Pons (tissue), 1 donor: ENCODE data around the gene SFXN5.
"Not testable (repeated sequence)": the region's sequence is repeated elsewhere in the genome, so short reads cannot be mapped to it uniquely, and the experiment has no call there.

Experiments used
- DNase-seq: peaks from one replicate; pipeline ENCODE4 v3.0.0-alpha.2; 2016; ENCODE audit warnings: low spot score

The SFXN5 gene

DNA sequence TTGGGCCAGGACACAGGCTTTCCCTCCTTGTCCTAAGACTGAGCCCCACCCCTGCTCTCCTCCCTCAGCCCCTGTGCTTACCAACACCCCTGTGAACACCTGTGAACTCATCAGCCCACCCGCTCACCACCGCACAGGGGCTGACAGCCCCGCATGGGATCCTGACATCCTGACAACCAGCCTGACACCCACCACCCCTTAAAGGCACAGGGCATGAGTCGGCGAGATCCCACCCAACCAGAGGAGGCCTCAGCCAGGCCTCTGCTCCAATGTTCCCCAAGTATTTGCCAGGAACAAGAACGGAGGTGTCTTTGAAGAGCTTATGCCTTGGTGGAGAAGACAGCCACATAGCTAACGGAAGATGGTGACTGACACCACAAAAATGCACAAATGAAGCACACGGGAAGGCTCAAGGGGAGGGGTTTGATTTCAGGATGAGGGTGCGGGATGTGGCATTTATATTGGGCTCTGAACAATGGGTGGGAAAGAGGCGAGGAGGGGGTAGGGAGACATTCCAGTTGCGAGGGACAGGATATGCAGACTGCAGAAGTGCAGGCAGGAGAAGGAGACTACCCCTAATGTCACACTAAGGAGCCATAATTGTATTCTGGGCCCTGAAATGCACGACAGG, 30.2 kb upstream of the SFXN5 start:
- DNase-seq, result no peak

DNA sequence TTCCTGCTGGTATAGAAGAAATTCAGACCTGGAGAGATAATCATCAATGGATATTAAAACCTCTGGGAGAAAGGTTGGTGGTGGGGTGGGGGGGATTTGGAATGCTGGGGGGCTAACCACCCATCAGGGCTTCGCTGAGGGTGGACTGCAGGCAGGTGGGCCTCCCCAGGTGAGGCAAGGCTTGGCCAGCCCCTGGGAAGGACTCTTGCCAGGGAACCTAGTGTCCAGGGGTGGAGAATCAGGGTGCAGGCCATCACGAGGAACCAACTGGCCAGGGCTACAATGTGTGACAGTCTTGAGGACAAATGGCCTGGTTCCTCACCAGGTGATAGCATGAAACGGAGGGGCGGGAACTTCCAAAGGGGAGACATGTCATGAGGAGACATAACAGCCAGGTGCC, 29.4 kb upstream of the SFXN5 start:
- no peak for DNase-seq

DNA sequence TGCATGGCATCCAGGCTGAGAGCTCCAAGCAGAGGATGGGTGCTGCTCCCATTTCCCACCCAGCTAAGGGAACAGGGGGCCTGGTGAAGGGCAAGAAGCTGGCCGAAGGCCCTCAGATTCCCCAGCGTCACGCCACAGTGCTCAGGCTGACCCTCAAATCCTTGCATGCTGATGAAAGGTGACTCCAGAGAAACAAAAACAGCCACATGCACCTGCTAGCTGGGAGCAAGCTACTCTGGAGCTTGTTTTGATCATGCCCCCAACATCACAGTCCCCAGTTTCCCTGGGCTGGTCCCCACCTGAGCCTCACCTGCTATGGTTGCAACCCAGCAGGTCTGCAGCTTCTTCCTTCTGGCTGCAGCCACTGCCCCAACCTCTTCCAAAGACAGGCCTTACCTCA, 28.0 kb upstream of the SFXN5 start:
- DNase-seq, result no peak

GRCh38 chr2:73095910-73096309, 24.4 kb upstream of the SFXN5 start:
- DNase-seq, result no peak

- DNase-seq, result not testable (repeated sequence)
Measured at GRCh38 chr2:73093601-73094218, 22.2 kb upstream of the SFXN5 start.

DNA sequence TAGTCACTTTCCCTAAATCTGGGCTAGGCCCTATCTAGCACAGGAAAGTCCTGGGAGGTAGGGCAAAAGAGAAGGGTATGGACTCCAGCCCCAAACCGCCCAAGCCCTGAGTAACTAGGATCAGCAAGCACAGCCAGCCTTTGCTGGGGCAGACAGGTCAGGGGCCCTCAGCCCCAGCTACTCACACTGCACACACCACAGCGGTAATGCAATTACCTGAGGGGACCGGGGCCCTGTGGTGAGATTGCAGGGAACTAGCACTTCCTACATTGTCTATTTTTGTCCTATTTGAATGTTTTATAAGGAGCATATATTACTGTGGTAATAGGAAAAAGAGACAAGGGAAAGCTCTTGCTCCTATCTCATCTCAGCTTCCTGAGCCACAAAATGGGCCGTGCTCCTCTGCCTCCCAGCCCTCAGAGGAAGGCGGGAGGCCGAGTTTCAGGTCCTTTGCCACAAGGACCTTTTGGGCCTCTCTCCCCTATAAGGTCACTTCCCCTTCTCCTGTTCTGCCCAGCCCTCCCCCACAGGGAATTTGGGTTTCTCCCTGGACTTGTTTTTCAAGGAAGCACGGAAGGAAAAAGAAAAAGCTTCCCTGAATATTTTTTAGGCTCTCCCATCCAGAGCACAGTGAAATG, 20.8 kb upstream of the SFXN5 start:
- DNase-seq, result no peak

DNA sequence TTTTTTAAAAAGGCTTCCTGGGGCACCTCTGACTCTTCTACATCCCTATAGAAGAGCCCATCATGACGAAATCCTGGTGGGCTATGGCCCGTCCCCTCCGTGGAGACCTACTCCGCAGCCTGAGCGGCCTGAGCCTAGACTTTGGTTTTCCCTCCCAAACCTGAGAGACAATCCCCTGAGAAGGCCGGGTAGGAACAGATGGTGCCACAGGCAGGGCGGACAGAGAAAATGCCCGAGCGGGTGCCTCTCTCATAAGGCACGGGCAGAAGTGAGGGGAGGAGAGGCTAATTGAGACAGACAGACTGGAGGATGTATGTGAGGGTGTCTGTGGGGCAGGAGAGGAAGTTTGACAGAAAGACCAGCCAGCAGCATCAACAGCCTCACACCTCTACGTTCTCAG, 20.2 kb upstream of the SFXN5 start:
- DNase-seq, result no peak

- DNase-seq, result no peak
Measured at GRCh38 chr2:73091164-73091563, 19.7 kb upstream of the SFXN5 start.

- DNase-seq, result no peak
Measured at GRCh38 chr2:73089270-73090030, 17.9 kb upstream of the SFXN5 start.

DNA sequence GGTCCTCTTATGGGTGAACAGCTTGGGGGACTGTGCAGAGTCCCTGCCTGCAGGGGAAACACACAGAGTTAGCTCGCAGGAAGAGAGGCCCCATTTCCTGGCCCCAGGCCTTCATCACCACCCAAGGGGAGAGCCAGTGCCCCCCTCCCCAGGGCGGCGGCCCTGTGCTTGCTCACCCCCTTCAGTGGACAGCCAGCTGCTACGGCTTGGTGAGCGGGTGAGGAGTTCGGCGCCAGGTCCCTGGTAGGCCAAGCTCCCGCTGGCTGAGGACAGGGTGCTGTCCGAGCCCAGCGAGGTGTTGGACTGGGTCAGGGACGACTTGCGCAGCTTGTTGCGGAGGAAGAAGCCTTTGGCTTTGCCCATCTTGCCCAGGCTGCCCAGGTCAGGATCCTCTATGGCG, 17.2 kb upstream of the SFXN5 start:
- DNase-seq, result no peak

DNA sequence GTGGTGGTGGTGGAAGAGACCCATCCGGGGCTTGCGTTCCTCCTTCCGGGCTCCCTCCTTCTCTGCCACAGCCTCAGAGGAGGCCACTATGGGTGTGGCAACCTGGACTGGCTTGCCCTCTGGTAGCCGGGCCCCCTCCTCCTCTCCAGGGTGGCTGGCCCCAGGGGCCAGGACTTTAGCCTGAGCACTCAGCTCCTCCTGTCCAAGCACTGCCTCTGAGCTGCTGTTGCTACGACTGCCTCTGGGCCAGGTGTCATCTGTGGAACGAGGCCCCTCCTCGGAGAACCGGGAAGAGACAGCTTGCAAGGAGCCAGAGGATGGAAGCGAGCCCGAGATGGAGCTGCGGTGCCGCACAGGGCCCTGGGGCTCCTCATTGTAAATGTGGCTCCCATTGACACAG, 16.7 kb upstream of the SFXN5 start:
- no peak for DNase-seq

DNA sequence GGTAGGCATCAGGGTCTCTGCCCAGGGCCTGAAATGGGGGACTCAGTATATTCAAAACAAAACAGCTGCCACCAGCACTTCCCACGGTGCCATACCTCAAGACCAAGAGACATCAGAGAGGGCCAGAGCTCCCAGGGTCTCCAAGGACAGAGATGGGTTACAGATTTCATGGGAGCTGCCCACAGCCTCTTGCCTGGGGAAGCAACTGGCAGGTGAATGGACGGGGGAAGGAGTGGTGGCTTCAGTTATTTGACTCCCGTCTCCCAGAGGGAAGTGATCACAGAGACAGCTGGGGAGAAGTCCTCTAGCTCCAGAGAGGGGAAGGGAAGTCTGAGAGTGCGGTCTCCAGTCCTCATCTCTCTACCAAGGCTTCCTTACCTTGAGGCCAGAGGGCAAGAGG, 15.8 kb upstream of the SFXN5 start:
- DNase-seq, result no peak

DNA sequence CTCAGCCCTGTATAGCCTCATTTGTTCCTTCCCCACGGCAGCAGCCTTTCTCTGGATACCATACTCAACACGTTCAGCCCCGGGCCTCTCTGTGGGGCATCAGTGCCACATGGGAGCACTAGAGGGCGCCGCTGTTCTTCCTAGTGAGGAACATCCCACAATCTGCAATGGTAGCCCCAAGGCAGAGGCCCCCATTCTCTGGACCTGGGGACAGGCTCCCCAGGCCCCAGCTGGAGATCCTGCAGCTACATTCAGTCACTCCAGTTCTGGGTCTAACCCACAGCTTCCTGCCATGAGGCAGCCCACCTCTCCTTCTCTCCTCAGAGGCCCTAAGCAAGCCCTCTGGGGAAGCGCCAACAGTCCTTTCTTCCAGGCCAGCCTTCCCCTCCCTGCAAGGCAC, 14.2 kb upstream of the SFXN5 start:
- peak; percentile 81 for DNase-seq

- DNase-seq, result no peak
Measured at GRCh38 chr2:73084971-73085370, 13.5 kb upstream of the SFXN5 start.

DNA sequence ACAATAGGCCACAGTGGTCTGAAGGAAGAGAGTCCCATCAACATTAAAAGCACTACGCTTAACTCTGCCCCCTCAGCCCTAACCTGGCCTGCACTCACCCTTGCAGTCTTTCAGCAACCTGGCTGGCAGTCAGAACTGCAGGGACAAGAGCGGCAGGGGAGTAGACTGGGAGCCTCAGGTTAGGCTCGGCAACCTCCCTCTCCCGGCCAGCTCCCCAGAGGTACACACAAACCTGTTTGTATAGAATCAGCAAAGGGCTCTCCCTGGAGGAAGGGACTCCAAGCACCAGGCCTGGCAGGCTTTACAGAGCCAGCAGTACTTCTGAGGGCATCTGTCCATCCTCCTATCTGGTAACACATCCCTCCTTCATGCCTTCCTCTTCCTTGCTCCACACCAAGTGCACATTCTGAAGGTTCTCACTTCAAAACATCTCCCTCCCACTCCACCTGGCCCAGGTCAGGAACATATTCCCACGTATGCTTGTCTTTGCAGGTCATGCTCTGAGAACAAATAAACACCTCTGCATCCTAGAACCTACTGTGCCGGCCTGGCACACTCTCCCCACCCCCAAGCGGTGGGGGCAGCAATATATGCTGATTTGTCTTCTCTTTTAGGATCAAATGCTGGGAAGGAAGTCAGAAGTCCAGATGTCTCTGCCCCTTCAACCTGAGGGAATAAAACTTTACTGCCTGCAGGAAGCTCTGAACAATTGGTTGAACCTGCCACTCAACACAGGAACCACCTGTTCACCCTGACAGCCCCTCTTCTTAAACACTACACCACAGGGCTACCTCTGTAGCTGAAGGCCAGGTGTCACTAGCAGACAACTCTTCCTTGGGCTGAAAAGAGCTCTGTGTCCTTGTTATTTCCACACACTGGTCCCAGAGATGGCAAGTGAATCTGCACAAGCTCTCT, 12.6 kb upstream of the SFXN5 start:
- no peak for DNase-seq

GRCh38 chr2:73082523-73083410, 11.3 kb upstream of the SFXN5 start:
- no peak for DNase-seq

- DNase-seq, result no peak
Measured at GRCh38 chr2:73081181-73081671, 9.7 kb upstream of the SFXN5 start.

DNA sequence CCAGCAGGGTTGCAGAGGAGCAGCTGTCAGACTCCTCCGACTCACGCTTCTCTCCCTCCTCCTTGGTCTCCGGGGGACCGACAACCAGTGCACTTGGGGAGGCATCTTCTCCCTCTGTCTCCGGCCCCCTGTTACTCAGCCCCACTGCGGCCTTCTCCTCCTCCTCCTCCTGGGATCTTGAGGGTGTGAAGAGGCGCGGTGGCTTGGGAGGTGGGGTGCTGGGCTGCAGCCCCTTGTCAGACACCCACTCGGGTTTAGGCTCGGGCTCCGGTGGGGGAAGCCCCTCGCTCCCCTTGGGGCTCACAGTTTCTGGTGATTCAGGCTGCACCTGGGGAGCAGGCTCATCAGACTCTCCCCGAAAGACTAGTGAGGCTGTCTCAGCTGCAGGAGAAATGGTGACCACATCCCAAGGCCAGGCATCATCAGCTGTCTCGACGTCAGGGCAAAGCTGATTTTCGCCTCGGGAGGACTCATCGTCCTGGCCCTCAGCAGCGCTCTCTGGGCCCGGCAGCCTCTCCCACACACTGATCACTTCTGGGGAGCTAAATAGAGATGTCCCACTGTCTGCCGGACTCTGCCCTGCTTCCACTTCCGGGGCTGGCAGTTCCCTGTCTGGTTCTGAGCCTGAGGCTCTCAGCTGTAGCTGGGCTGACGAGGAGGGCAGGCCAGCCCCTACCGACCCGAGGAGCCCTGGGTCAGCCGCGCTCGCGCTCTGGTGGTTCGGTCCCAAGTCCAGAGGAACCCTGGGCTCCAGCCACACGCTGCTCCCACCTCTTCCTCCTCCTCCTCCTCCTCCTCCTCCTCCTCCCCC, 9.0 kb upstream of the SFXN5 start:
- no peak for DNase-seq

DNA sequence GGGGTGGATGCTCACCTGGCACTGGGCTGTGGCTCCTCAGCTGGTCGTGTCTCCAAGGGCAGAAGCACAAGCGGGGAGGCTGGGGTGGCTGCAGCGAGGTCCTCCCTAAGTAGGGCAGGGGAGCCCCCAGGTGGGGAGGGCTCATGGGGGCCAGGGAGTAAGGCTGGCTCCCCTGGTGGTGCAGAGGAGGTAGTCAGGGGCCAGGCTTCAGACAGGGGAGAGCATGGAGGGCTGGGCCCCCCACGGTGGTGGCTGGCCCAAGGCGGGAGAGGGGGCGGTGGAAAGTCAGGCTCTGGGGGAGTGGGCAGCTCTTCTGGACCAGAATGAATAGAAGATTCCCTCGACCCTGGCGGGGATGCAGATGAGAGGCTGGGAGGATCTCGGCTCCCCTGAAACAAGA, 8.1 kb upstream of the SFXN5 start:
- no peak for DNase-seq
